ENCODE data around the gene VPS45.

GRCh38 chr1:150021191-150021694, 46.3 kb upstream of the VPS45 start:
- TF ChIP-seq POLR2AphosphoS5 (IDR thresholded peaks at IDR 0.05; ENCODE audit: borderline replicate concordance, low read depth, low read length) (no peak), EZH2 (IDR thresholded peaks at IDR 0.05) (no peak)

Data from SK-N-MC (cell line).